Keratinocyte (primary cell): ENCODE measurements around the gene SCFD2.

ENCODE experiments used
- CTCF ChIP-seq, 3 experiments: IDR thresholded peaks in 1 of 3; conservative IDR thresholded peaks in 1 of 3; optimal IDR thresholded peaks in 1 of 3; 2 replicates in 2 of 3; 3 replicates in 1 of 3; pipeline versions ENCODE3 to v1.5.1; 2011; ENCODE audit warnings: low read length in 3 of 3, mild to moderate bottlenecking in 3 of 3, moderate library complexity in 2 of 3, control low read depth in 1 of 3, inconsistent platforms in 1 of 3; ENCODE audit not compliant: insufficient read depth in 2 of 3; ENCODE audit errors: extremely low read depth in 1 of 3
- EZH2 ChIP-seq: IDR thresholded peaks from one replicate; pipeline ENCODE4 v1.6.1; 2012; ENCODE audit warnings: inconsistent platforms, mild to moderate bottlenecking, low read length, moderate library complexity

DNA sequence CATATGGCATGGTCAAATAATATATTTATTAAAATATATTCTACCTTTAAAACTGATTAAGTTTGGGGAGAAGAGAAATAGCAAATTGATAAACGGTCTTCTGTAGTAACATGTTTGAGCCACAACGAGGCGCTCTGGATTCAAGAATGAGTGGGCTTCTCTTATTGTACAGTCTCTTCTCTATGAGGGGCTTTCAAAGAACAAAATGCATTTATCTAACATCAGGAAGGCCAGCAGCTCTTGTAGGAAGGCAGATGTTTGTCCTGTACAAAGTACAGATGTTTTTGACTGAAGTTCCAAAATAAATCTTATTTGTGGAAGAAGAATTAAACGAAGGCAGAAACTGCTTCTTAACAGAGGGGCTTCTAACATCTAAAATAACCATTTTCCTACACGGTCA, 350.2 kb downstream of the SCFD2 start:
- TF ChIP-seq CTCF (optimal IDR thresholded peaks at IDR 0.05 in 1 of 3, IDR thresholded peaks at IDR 0.05 in 1 of 3, conservative IDR thresholded peaks at IDR 0.05 in 1 of 3; ENCODE audit: extremely low read depth in 1 of 3, insufficient read depth in 2 of 3, low read length in 3 of 3) (peak in 2 of 3 experiments; percentile 32 to 42), EZH2 (no peak)
